Frontal cortex (tissue), 4 donors: ENCODE measurements around the gene UTY. TPM values are rescaled to one million over a fixed set of nuclear protein-coding genes. Genes with fewer than 3 reads are reported as not detected.

Source experiments
- DNase-seq, 2 donors: peaks; one replicate each; pipeline ENCODE4 v3.0.0; 2012; ENCODE audit warnings: low spot score in 2 of 2
- FAIRE-seq: peaks from 2 replicates; lab custom pipeline; 2012; peaks lifted over from hg19 to GRCh38; lab: Jason Lieb, UNC
- total RNA-seq: library from RNA; depleted of rRNA; stranded (reverse); fragments of >200 nt; gene quantifications from one replicate; pipeline ENCODE4 v1.2.3, GENCODE V29; 2014
- donor health status: control.
- donor health status: control.
- donor health status: control.

UTY gene
- total RNA-seq: 25.3 TPM

GRCh38 chrY:13479828-13480227 is at the start of gene UTY:
TSS of gene UTY (minus strand) at chrY:13480033. CDS start at chrY:13479665, 368 bp downstream.
- peak in 1 of 2 donors; percentile 27 for DNase-seq
- no peak for FAIRE-seq

- FAIRE-seq: no peak
- no peak for DNase-seq
Measured at GRCh38 chrY:13520474-13520873, 40.6 kb upstream of the UTY start.

- DNase-seq (no peak), FAIRE-seq (no peak)
Measured at GRCh38 chrY:13501215-13501614, 21.4 kb upstream of the UTY start.

GRCh38 chrY:13493737-13494136 is 13.9 kb upstream of the UTY start:
- no peak for FAIRE-seq

GRCh38 chrY:13492408-13492807 is 12.6 kb upstream of the UTY start:
- FAIRE-seq (no peak), DNase-seq (no peak)

More at GRCh38 chrY:13493737-13494136, 13.9 kb upstream of the UTY start:
- no peak for DNase-seq

GRCh38 chrY:13488738-13489137 is 8.9 kb upstream of the UTY start:
- FAIRE-seq: no peak
- no peak for DNase-seq

- DNase-seq: no peak
- FAIRE-seq: no peak
Measured at GRCh38 chrY:13479121-13479711, 617 bp downstream of the UTY start.

GRCh38 chrY:13478126-13478785 is 1.6 kb downstream of the UTY start:
- peak in 1 of 2 donors; percentile 7 for DNase-seq
- FAIRE-seq: no peak

- FAIRE-seq (no peak), DNase-seq (no peak)
Measured at GRCh38 chrY:13474997-13475396, 4.8 kb downstream of the UTY start.

- no peak for FAIRE-seq
Measured at GRCh38 chrY:13451572-13451971, 28.3 kb downstream of the UTY start.

GRCh38 chrY:13450596-13451130 is 29.2 kb downstream of the UTY start:
- DNase-seq: no peak
- FAIRE-seq: no peak

More at GRCh38 chrY:13451572-13451971, 28.3 kb downstream of the UTY start:
- no peak for DNase-seq

GRCh38 chrY:13445566-13445965 is 34.3 kb downstream of the UTY start:
- FAIRE-seq: no peak
- DNase-seq: no peak

GRCh38 chrY:13443146-13443545 is 36.7 kb downstream of the UTY start:
- DNase-seq (no peak), FAIRE-seq (no peak)

GRCh38 chrY:13440811-13441210 is 39.0 kb downstream of the UTY start:
- no peak for FAIRE-seq
- DNase-seq: no peak

GRCh38 chrY:13435968-13436937 is 43.6 kb downstream of the UTY start:
- DNase-seq (no peak), FAIRE-seq (no peak)

GRCh38 chrY:13435206-13435967 is 44.4 kb downstream of the UTY start:
- no peak for FAIRE-seq

GRCh38 chrY:13432293-13433025 is 47.4 kb downstream of the UTY start:
- FAIRE-seq: no peak
- DNase-seq: no peak

More at GRCh38 chrY:13435206-13435967, 44.4 kb downstream of the UTY start:
- DNase-seq: no peak

- no peak for FAIRE-seq
- DNase-seq: no peak
Measured at GRCh38 chrY:13429551-13429950, 50.3 kb downstream of the UTY start.

- peak in 1 of 2 donors; percentile 1 for DNase-seq
Measured at GRCh38 chrY:13423281-13423732, 56.5 kb downstream of the UTY start.

More at GRCh38 chrY:13423281-13423732, 56.5 kb downstream of the UTY start:
- no peak for FAIRE-seq
